ENCODE data around the gene ABCB8.

DNA sequence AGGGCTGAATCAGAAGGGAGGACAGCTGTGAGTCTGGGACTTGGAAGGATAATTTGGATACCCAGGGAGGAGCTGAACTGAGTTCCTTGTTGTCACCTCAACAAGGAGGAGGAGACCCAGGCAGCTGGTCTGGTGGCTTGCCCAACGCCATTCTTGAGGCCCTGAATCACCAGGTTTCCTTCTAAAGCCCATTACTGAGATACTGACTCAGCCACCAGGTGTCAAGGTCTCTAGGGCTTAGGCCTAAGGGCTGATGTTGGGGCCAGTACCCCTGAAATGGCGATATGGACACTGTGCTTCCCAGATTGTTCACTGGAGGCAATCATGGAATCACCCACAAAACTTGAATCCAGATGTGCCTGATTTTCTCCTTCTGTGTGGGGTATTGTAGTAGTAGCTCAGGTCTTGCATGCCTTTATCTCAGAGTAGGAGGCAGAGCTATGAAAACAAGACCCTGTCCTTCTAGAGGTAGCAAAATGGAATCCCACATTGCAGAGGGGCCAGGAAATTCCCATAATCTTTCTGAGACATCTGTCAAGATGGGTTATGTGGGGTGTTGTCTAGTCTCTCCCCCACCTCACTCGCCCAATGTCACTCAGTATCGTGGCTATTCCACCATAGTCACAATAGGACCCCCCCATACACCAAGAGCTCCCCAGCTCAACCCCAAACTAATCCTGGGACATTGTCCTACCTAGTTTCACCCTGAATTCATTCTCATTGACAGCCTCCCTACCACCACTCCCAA, 2.2 kb upstream of the ABCB8 start:
- TF ChIP-seq POLR2A (IDR thresholded peaks at IDR 0.05; ENCODE audit: low read depth, low read length) = no peak
- TF ChIP-seq, protein P1, sequence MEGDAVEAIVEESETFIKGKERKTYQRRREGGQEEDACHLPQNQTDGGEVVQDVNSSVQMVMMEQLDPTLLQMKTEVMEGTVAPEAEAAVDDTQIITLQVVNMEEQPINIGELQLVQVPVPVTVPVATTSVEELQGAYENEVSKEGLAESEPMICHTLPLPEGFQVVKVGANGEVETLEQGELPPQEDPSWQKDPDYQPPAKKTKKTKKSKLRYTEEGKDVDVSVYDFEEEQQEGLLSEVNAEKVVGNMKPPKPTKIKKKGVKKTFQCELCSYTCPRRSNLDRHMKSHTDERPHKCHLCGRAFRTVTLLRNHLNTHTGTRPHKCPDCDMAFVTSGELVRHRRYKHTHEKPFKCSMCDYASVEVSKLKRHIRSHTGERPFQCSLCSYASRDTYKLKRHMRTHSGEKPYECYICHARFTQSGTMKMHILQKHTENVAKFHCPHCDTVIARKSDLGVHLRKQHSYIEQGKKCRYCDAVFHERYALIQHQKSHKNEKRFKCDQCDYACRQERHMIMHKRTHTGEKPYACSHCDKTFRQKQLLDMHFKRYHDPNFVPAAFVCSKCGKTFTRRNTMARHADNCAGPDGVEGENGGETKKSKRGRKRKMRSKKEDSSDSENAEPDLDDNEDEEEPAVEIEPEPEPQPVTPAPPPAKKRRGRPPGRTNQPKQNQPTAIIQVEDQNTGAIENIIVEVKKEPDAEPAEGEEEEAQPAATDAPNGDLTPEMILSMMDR (IDR thresholded peaks at IDR 0.05; ENCODE audit: extremely low read depth in 1 of 2, insufficient read depth in 1 of 2, low read depth in 1 of 2, low read length in 2 of 2) = no peak

Data from endothelial cell of umbilical vein (primary cell).